ENCODE measurements around the gene PTPRT. TPM values are rescaled to one million over a fixed set of nuclear protein-coding genes. Genes with fewer than 3 reads are reported as not detected.

Gene PTPRT
- total RNA-seq, 1 experiment from 2014 or later = not detected

- Histone ChIP-seq H3K4me3 (ENCODE audit: low read depth in 2 of 2, low read length in 2 of 2) (no peak overlapping the region), H3K36me3 (ENCODE audit: control insufficient read depth, insufficient read depth, low read length) (no peaks in the 10 kb centered on the region), H3K27me3 (ENCODE audit: control insufficient read depth, insufficient read depth, low read length) (no peaks in the 10 kb centered on the region), H3K4me1 (ENCODE audit: control insufficient read depth, insufficient read depth, low read length) (no peaks in the 10 kb centered on the region), H3K9me3 (ENCODE audit: control insufficient read depth, insufficient read depth, low read depth, low read length) (no peaks in the 10 kb centered on the region), H3K27ac (ENCODE audit: low read length) (no peak overlapping the region)
- ChIA-PET POLR2A (no interaction called here), CTCF (no interaction called here)
- in situ Hi-C loops (cut with HindIII; ENCODE audit: low pct_unique_long_range_greater_than_20kb, low sequenced_read_pairs) (no loop called here), intact Hi-C loops (cut with micrococcal nuclease; ENCODE audit: unreplicated experiment) (no loop called here)
- no peak for DNase-seq (ENCODE audit: low read depth, low spot score)
- ATAC-seq = no peak
- TF ChIP-seq TCF7L2 (IDR thresholded peaks at IDR 0.05; ENCODE audit: low read depth, low read length) = no peak
- TF ChIP-seq, protein P1, sequence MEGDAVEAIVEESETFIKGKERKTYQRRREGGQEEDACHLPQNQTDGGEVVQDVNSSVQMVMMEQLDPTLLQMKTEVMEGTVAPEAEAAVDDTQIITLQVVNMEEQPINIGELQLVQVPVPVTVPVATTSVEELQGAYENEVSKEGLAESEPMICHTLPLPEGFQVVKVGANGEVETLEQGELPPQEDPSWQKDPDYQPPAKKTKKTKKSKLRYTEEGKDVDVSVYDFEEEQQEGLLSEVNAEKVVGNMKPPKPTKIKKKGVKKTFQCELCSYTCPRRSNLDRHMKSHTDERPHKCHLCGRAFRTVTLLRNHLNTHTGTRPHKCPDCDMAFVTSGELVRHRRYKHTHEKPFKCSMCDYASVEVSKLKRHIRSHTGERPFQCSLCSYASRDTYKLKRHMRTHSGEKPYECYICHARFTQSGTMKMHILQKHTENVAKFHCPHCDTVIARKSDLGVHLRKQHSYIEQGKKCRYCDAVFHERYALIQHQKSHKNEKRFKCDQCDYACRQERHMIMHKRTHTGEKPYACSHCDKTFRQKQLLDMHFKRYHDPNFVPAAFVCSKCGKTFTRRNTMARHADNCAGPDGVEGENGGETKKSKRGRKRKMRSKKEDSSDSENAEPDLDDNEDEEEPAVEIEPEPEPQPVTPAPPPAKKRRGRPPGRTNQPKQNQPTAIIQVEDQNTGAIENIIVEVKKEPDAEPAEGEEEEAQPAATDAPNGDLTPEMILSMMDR (IDR thresholded peaks at IDR 0.05) = no peak
- TF ChIP-seq SIN3A (IDR thresholded peaks at IDR 0.05; ENCODE audit: borderline replicate concordance, insufficient read depth, low read depth, low read length) = no peak
- TF ChIP-seq REST (IDR thresholded peaks at IDR 0.05; ENCODE audit: insufficient read depth in 1 of 2, low read depth in 2 of 2, low read length in 1 of 2) = no peak
- no peak for TF ChIP-seq POLR2AphosphoS5 (IDR thresholded peaks at IDR 0.05; ENCODE audit: low read depth, low read length)
- BruUV-seq (replicated peaks) = no TSS peak
Observed at GRCh38 chr20:42281801-42282200, 907.9 kb downstream of the PTPRT start.

- no peak for ATAC-seq
- in situ Hi-C loops (cut with HindIII; ENCODE audit: low pct_unique_long_range_greater_than_20kb, low sequenced_read_pairs) = no loop called here
- BruUV-seq (replicated peaks) = no TSS peak
- Histone ChIP-seq H3K27me3 (ENCODE audit: control insufficient read depth, insufficient read depth, low read length) (no peaks in the 10 kb centered on the region), H3K27ac (ENCODE audit: low read length) (no peak overlapping the region), H3K36me3 (ENCODE audit: control insufficient read depth, insufficient read depth, low read length) (no peaks in the 10 kb centered on the region), H3K4me1 (ENCODE audit: control insufficient read depth, insufficient read depth, low read length) (no peaks in the 10 kb centered on the region), H3K9me3 (ENCODE audit: control insufficient read depth, insufficient read depth, low read depth, low read length) (no peaks in the 10 kb centered on the region), H3K4me3 (ENCODE audit: low read depth in 2 of 2, low read length in 2 of 2) (no peak overlapping the region)
- ChIA-PET POLR2A (no interaction called here), CTCF (no interaction called here)
- intact Hi-C loops (cut with micrococcal nuclease; ENCODE audit: unreplicated experiment) = no loop called here
- no peak for DNase-seq (ENCODE audit: low read depth, low spot score)
- TF ChIP-seq, protein P1 (IDR thresholded peaks at IDR 0.05) = no peak
- TF ChIP-seq TCF7L2 (IDR thresholded peaks at IDR 0.05; ENCODE audit: low read depth, low read length) (no peak), REST (IDR thresholded peaks at IDR 0.05; ENCODE audit: insufficient read depth in 1 of 2, low read depth in 2 of 2, low read length in 1 of 2) (no peak), POLR2AphosphoS5 (IDR thresholded peaks at IDR 0.05; ENCODE audit: low read depth, low read length) (no peak), SIN3A (IDR thresholded peaks at IDR 0.05; ENCODE audit: borderline replicate concordance, insufficient read depth, low read depth, low read length) (no peak)
Observed at GRCh38 chr20:42276718-42277602, 912.7 kb downstream of the PTPRT start.

Data from Panc1 (cell line).